CD14-positive monocyte (primary cell): ENCODE data around the gene REC8. TPM values are rescaled to one million over a fixed set of nuclear protein-coding genes. Genes with fewer than 3 reads are reported as not detected.

Source experiments
- DNase-seq, 3 donors: peaks; one replicate each; pipeline ENCODE4 v3.0.0-alpha.2; 2011 to 2022
- H2AFZ ChIP-seq: 2 replicates; pipeline ENCODE4 v1.6.0; 2012; ENCODE audit warnings: mild to moderate bottlenecking, low read depth, low read length, inconsistent platforms; ENCODE audit not compliant: insufficient read depth, poor library complexity, severe bottlenecking
- H3K27ac ChIP-seq, 2 donors: 1 replicate in 1 of 2; 2 replicates in 1 of 2; pipeline ENCODE4 v1.5.1; 2012 to 2013; ENCODE audit warnings: low read length in 2 of 2, control low read depth in 1 of 2, inconsistent platforms in 1 of 2, low read depth in 1 of 2, mild to moderate bottlenecking in 1 of 2
- H3K27me3 ChIP-seq, 2 donors: one replicate each; pipeline versions ENCODE4 v1.6.0 to v1.6.1; 2011 to 2013; ENCODE audit warnings: low read length in 2 of 2; ENCODE audit not compliant: control insufficient read depth in 2 of 2, insufficient read depth in 2 of 2
- H3K36me3 ChIP-seq, 2 donors: replicated peaks in 1 of 2; 1 replicate in 1 of 2; 2 replicates in 1 of 2; pipeline versions ENCODE4 v1.5.1 to v1.6.1; 2012 to 2013; ENCODE audit warnings: low read length in 2 of 2, control low read depth in 1 of 2, inconsistent platforms in 1 of 2, mild to moderate bottlenecking in 1 of 2; ENCODE audit not compliant: insufficient read depth in 2 of 2, control insufficient read depth in 1 of 2
- H3K4me1 ChIP-seq, 2 donors: 1 replicate in 1 of 2; 2 replicates in 1 of 2; pipeline versions ENCODE4 v1.5.1 to v1.6.1; 2012 to 2013; ENCODE audit warnings: low read length in 2 of 2, control low read depth in 1 of 2, inconsistent platforms in 1 of 2, mild to moderate bottlenecking in 1 of 2, moderate library complexity in 1 of 2; ENCODE audit not compliant: insufficient read depth in 2 of 2, control insufficient read depth in 1 of 2
- H3K4me2 ChIP-seq: replicated peaks from 2 replicates; pipeline ENCODE3; 2012; ENCODE audit warnings: low read length, moderate library complexity, mild to moderate bottlenecking; ENCODE audit not compliant: poor library complexity, severe bottlenecking; ENCODE audit errors: extremely low read depth
- H3K4me3 ChIP-seq, 3 experiments: fragments of 200-600 bp in 1 of 3; sonication (generic) in 1 of 3; replicated peaks in 1 of 3; 1 replicate in 2 of 3; 2 replicates in 1 of 3; pipeline ENCODE4 v1.5.1; 2011 to 2013; ENCODE audit warnings: low read length in 3 of 3, mild to moderate bottlenecking in 3 of 3, control low read depth in 2 of 3, low read depth in 2 of 3, inconsistent platforms in 1 of 3, moderate library complexity in 1 of 3
- H3K79me2 ChIP-seq: 2 replicates; pipeline ENCODE4 v1.6.0; 2012; ENCODE audit warnings: mild to moderate bottlenecking, control low read depth, inconsistent platforms, low read length, moderate library complexity; ENCODE audit not compliant: insufficient read depth
- H3K9ac ChIP-seq: 2 replicates; pipeline ENCODE4 v1.6.0; 2017; ENCODE audit warnings: low read length, mild to moderate bottlenecking; ENCODE audit not compliant: insufficient read depth, poor library complexity, severe bottlenecking
- H3K9me3 ChIP-seq, 2 donors: replicated peaks in 1 of 2; 1 replicate in 1 of 2; 2 replicates in 1 of 2; pipeline versions ENCODE4 v1.5.1 to v1.6.1; 2012 to 2013; ENCODE audit warnings: low read length in 2 of 2, control low read depth in 1 of 2; ENCODE audit not compliant: control insufficient read depth in 1 of 2, insufficient read depth in 1 of 2
- H4K20me1 ChIP-seq: 2 replicates; pipeline ENCODE4 v1.6.0; 2012; ENCODE audit warnings: mild to moderate bottlenecking, low read length, control low read depth, moderate library complexity; ENCODE audit not compliant: insufficient read depth
- H3K27ac Mint-ChIP-seq, 7 donors: one replicate each; pipeline ENCODE4 v1.8.0; 2020; ENCODE audit warnings: mild to moderate bottlenecking in 7 of 7, mixed read lengths in 7 of 7, moderate library complexity in 6 of 7, inconsistent platforms in 2 of 7
- H3K27me3 Mint-ChIP-seq, 3 donors: one replicate each; pipeline ENCODE4 v1.8.0; 2021 to 2022; ENCODE audit warnings: low read depth in 3 of 3, mild to moderate bottlenecking in 3 of 3, mixed read lengths in 3 of 3, moderate library complexity in 3 of 3, inconsistent platforms in 1 of 3
- H3K36me3 Mint-ChIP-seq, 2 donors: one replicate each; pipeline ENCODE4 v1.8.0; 2020; ENCODE audit warnings: mixed read lengths in 2 of 2, inconsistent platforms in 1 of 2, mild to moderate bottlenecking in 1 of 2
- H3K4me1 Mint-ChIP-seq: one replicate; pipeline ENCODE4 v1.8.0; 2020; ENCODE audit warnings: mild to moderate bottlenecking, mixed read lengths
- H3K4me3 Mint-ChIP-seq, 2 donors: one replicate each; pipeline ENCODE4 v1.8.0; 2020; ENCODE audit warnings: mild to moderate bottlenecking in 2 of 2, mixed read lengths in 2 of 2, moderate library complexity in 1 of 2
- H3K9me3 Mint-ChIP-seq, 7 donors: one replicate each; pipeline ENCODE4 v1.8.0; 2020 to 2022; ENCODE audit warnings: mixed read lengths in 7 of 7, mild to moderate bottlenecking in 6 of 7, moderate library complexity in 6 of 7, inconsistent platforms in 2 of 7
- WGBS: methylation state at CpG from one replicate; pipeline ENCODE4 v1.1.5; 2013; ENCODE audit warnings: missing lambda C conversion rate; ENCODE audit not compliant: insufficient coverage; 5-methylcytosine and 5-hydroxymethylcytosine counted together
- intact Hi-C, 2 donors: fragments of 100-400 bp; cut with micrococcal nuclease; formaldehyde crosslinking; loops; one replicate each; pipeline versions ENCODE4 v1.15.0 to v1.15.1; 2023
- polyA plus RNA-seq, 3 donors: library from polyadenylated mRNA; depleted of rRNA in 1 of 3; unstranded in 2 of 3; stranded (reverse) in 1 of 3; fragments of 300-500 nt in 2 of 3; fragments of >200 nt in 1 of 3; fragmentation: Illumina TruSeq in 2 of 3; gene quantifications; 1 replicate in 2 of 3; 2 replicates in 1 of 3; pipeline ENCODE4 v1.2.3, GENCODE V29; 2012 to 2021
- TF ChIP-seq, protein P1 (sequence below): fragments of 200-600 bp; IDR thresholded peaks from one replicate; pipeline ENCODE4 v1.8.0; 2022; ENCODE audit warnings: antibody characterized with exemption, mild to moderate bottlenecking

REC8 gene
- polyA plus RNA-seq, 3 donors, result 1.4 to 46.4 (median 2.3) TPM

DNA sequence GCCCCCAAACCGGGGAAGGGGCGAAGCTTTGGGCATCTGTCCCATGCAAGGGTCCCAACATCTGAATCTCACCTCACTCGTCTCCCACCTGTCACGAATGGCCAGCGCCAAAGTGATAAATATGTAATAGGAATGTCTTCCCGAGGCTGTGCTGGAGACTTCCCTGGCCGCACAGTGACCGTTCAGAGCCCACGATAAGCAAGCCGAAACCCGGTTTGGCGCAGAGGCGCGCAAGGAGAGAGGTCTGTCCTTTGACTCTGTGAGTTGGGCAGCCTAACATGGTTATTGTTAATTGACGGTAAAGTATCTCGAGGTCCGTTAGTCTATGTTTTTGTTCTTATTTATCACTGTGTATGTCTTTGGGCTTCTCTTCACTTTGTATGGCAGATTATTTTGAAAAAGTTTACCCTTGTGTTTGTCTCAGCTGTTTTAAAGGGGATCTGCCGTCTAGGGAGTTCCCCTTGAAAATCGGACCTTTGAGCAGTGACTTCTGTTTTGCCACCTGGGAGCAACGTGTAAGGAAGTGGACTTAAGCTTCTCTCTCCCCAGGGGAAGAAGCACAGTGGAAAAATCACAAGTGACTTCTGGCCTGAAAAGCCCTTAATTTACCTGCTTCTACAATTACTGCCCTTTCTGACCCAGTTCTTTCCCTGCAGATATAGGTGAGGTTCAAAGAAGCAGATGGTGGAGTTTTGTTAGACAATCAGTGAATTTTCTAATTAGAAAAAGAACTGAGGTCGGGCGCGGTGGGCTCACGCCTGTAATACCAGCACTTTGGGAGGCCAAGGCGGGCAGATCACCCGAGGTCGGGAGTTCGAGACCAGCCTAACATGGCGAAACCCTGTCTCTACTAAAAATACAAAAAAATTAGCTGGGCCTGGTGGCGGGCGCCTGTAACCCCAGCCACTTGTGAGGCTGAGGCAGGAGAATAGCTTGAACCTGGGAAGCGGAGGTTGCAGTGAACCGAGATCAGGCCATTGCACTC is 24.5 kb downstream of the REC8 start:
- no peaks in the 10 kb centered on the region for H4K20me1 ChIP-seq
- H3K36me3 ChIP-seq, result peaks cover 17 to 21% of the 10 kb centered on the region in 2 donors
- TF ChIP-seq, protein P1, sequence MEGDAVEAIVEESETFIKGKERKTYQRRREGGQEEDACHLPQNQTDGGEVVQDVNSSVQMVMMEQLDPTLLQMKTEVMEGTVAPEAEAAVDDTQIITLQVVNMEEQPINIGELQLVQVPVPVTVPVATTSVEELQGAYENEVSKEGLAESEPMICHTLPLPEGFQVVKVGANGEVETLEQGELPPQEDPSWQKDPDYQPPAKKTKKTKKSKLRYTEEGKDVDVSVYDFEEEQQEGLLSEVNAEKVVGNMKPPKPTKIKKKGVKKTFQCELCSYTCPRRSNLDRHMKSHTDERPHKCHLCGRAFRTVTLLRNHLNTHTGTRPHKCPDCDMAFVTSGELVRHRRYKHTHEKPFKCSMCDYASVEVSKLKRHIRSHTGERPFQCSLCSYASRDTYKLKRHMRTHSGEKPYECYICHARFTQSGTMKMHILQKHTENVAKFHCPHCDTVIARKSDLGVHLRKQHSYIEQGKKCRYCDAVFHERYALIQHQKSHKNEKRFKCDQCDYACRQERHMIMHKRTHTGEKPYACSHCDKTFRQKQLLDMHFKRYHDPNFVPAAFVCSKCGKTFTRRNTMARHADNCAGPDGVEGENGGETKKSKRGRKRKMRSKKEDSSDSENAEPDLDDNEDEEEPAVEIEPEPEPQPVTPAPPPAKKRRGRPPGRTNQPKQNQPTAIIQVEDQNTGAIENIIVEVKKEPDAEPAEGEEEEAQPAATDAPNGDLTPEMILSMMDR, result no peak
- Mint-ChIP-seq H3K9me3 (peaks cover under 1 to 6% (median 4%) of the 10 kb centered on the region in 7 donors), H3K4me3 (peak overlapping the region; percentile 95 to 97), H3K36me3 (peaks cover 33 to 45% of the 10 kb centered on the region in 2 donors), H3K4me1 (peaks cover 42% of the 10 kb centered on the region), H3K27me3 (no peaks in the 10 kb centered on the region), H3K27ac (peak overlapping the region; percentile 94 to 97 (median 96))
- DNase-seq, result peak; percentile 23 to 70 (median 58)
- H2AFZ ChIP-seq, result peak overlapping the region; percentile 92
- H3K27ac ChIP-seq, result peak overlapping the region; percentile 77 to 94
- H3K27me3 ChIP-seq, result no peaks in the 10 kb centered on the region
- H3K4me3 ChIP-seq, result peak overlapping the region; percentile 79 to 87 (median 86)
- H3K4me2 ChIP-seq, result peak overlapping the region; percentile 74
- 44% methylated on average over 15 of the region's 33 CpGs for WGBS
- peaks cover 62% of the 10 kb centered on the region for H3K79me2 ChIP-seq
- H3K9me3 ChIP-seq, result peaks cover 0 to 1% of the 10 kb centered on the region in 2 donors
- peaks cover 23 to 31% of the 10 kb centered on the region in 2 donors for H3K4me1 ChIP-seq
- H3K9ac ChIP-seq, result peak overlapping the region; percentile 97
- intact Hi-C loops, result loop anchor here (5.0 kb wide), 1 partner anchor 36 kb away; the partner anchor contains the start of genes GMPR2 (in 2 of the 2) and NEDD8 (in 2 of the 2)

DNA sequence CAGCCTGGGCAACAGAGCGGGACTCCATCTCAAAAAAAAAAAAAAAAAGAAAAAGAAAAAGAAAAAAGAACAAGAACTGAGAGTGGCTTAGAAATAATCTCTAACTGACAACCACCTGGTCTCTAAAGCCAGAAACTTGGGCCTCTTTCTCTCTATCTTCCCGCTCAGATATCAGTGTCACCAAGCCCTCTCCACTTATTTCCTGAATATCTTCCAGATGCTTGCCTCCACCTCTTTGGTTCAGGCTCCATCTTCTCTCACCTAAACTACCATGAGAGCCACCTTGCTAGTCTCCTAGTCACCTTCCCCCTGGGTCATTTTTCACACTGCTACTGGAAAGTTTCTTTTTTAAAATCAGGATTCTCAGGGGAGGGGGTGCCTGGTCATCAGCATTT is 25.2 kb downstream of the REC8 start:
- no peaks in the 10 kb centered on the region for H3K27me3 Mint-ChIP-seq
- peak overlapping the region in 2 of 7 donors; percentile 57 to 85 for H3K27ac Mint-ChIP-seq
- H3K9me3 Mint-ChIP-seq, result peaks cover 5 to 12% (median 8%) of the 10 kb centered on the region in 7 donors
- peak overlapping the region in 1 of 2 donors; percentile 95 for H3K4me3 Mint-ChIP-seq
- no peak overlapping the region for H2AFZ ChIP-seq
- peaks cover 0 to 7% of the 10 kb centered on the region in 2 donors for H3K9me3 ChIP-seq
- intact Hi-C loops, result loop anchor here (5.0 kb wide), 1 partner anchor 35 kb away; the partner anchor contains the start of genes GMPR2 (in 2 of the 2) and NEDD8 (in 2 of the 2)
- TF ChIP-seq, protein P1, result no peak
- no peaks in the 10 kb centered on the region for H4K20me1 ChIP-seq
- no peak for DNase-seq
- 100% methylated on average over 1 of the region's 2 CpGs for WGBS
- peaks cover 59% of the 10 kb centered on the region for H3K79me2 ChIP-seq
- H3K36me3 ChIP-seq, result peaks cover 14 to 21% of the 10 kb centered on the region in 2 donors
- no peak overlapping the region for H3K4me2 ChIP-seq
- no peak overlapping the region for H3K9ac ChIP-seq
- peaks cover 39% of the 10 kb centered on the region for H3K4me1 Mint-ChIP-seq
- H3K27me3 ChIP-seq, result no peaks in the 10 kb centered on the region
- no peak overlapping the region for H3K4me3 ChIP-seq
- H3K27ac ChIP-seq, result no peak overlapping the region
- peaks cover 33 to 45% of the 10 kb centered on the region in 2 donors for H3K36me3 Mint-ChIP-seq
- peaks cover 23 to 31% of the 10 kb centered on the region in 2 donors for H3K4me1 ChIP-seq
